CD4-positive, alpha-beta memory T cell (primary cell): ENCODE measurements around the gene DLX1. TPM values are rescaled to one million over a fixed set of nuclear protein-coding genes. Genes with fewer than 3 reads are reported as not detected.

ENCODE experiments used
- CTCF ChIA-PET: fragments of 350-600 bp; sonication (Branson Sonifier 250); formaldehyde crosslinking; loops from one replicate; lab custom pipeline; 2021; ENCODE audit warnings: inconsistent platforms; ENCODE audit not compliant: partially characterized antibody; lab: Charles Lee
- POLR2A ChIA-PET: fragments of 350-600 bp; sonication (Branson Sonifier 250); formaldehyde crosslinking; loops from one replicate; lab custom pipeline; 2021; ENCODE audit not compliant: partially characterized antibody; lab: Charles Lee
- DNase-seq, 5 donors: peaks; one replicate each; pipeline versions ENCODE4 v3.0.0 to v3.0.0-alpha.2; 2020 to 2022; ENCODE audit warnings: mixed read lengths in 1 of 5
- H3K27ac ChIP-seq: one replicate; pipeline ENCODE4 v1.7.0; 2013; ENCODE audit warnings: low read depth, low read length
- H3K27me3 ChIP-seq: 2 replicates; pipeline ENCODE4 v1.7.0; 2013; ENCODE audit warnings: mild to moderate bottlenecking, low read length, moderate library complexity; ENCODE audit not compliant: insufficient read depth
- H3K36me3 ChIP-seq: 2 replicates; pipeline ENCODE4 v1.7.0; 2013; ENCODE audit warnings: mild to moderate bottlenecking, low read length, moderate library complexity; ENCODE audit not compliant: insufficient read depth
- H3K4me1 ChIP-seq: 2 replicates; pipeline ENCODE4 v1.7.0; 2013; ENCODE audit warnings: mild to moderate bottlenecking, low read length, moderate library complexity; ENCODE audit not compliant: insufficient read depth
- H3K4me3 ChIP-seq, 2 donors: one replicate each; pipeline ENCODE4 v1.7.0; 2013; ENCODE audit warnings: low read length in 2 of 2, mild to moderate bottlenecking in 1 of 2
- H3K9me3 ChIP-seq, 2 donors: one replicate each; pipeline ENCODE4 v1.7.0; 2013; ENCODE audit warnings: low read length in 2 of 2, control low read depth in 1 of 2; ENCODE audit not compliant: control insufficient read depth in 1 of 2
- H3K27ac Mint-ChIP-seq, 7 donors: one replicate each; pipeline ENCODE4 v1.8.0; 2020 to 2021; ENCODE audit warnings: mixed read lengths in 7 of 7, mild to moderate bottlenecking in 6 of 7, inconsistent platforms in 3 of 7, moderate library complexity in 3 of 7
- H3K27me3 Mint-ChIP-seq, 2 donors: one replicate each; pipeline ENCODE4 v1.8.0; 2020 to 2021; ENCODE audit warnings: mixed read lengths in 2 of 2
- H3K36me3 Mint-ChIP-seq, 2 donors: one replicate each; pipeline ENCODE4 v1.8.0; 2020 to 2021; ENCODE audit warnings: mixed read lengths in 2 of 2, inconsistent platforms in 1 of 2, mild to moderate bottlenecking in 1 of 2
- H3K4me1 Mint-ChIP-seq, 4 donors: one replicate each; pipeline ENCODE4 v1.8.0; 2020 to 2021; ENCODE audit warnings: mixed read lengths in 4 of 4, mild to moderate bottlenecking in 1 of 4
- H3K4me3 Mint-ChIP-seq, 8 donors: one replicate each; pipeline ENCODE4 v1.8.0; 2020 to 2021; ENCODE audit warnings: mixed read lengths in 8 of 8, mild to moderate bottlenecking in 7 of 8, moderate library complexity in 6 of 8, inconsistent platforms in 3 of 8
- H3K9me3 Mint-ChIP-seq, 8 donors: one replicate each; pipeline ENCODE4 v1.8.0; 2020 to 2021; ENCODE audit warnings: mixed read lengths in 8 of 8, mild to moderate bottlenecking in 5 of 8, inconsistent platforms in 3 of 8, moderate library complexity in 1 of 8
- intact Hi-C: fragments of 100-400 bp; cut with micrococcal nuclease; formaldehyde crosslinking; loops from one replicate; pipeline ENCODE4 v1.15.1; 2023
- polyA plus RNA-seq, 2 donors: library from polyadenylated mRNA; unstranded; fragments of 300-500 nt; fragmentation: Illumina TruSeq; gene quantifications; one replicate each; pipeline ENCODE4 v1.2.3, GENCODE V29; 2021
- total RNA-seq, 2 experiments: library from RNA; stranded (reverse); gene quantifications; one replicate each; pipeline ENCODE4 v1.2.3, GENCODE V29; 2021

DLX1 gene
- total and polyA plus RNA-seq, 4 experiments from 2014 or later, result not detected

DNA sequence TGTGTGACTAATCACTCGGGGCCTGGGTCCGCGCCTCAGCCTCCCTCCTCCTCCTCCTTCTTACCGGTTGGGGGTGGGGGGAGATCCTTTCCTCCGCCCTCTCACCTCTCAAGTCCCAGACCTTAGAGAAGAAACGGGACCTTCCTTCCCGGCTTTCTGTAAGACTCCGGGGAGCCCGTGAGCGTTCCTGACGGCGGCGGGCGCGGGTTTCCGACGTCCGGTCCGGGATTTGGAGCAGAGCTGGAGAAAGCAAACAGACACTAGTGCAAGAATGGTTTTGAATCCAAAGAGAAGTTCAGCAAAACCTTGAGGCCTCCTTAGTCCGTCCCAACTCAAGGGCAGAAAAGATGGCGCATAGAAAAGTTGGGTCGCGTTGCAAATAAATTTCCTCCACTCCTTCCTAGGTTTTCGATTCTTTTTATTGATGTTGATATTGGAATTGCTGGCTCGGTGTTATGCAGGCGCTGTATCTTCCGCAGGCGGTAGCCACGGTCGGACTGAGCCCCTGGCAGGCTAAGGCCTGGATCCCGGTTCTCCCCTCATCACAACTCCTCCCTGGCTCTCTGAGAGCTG lies 2.0 kb downstream of the DLX1 start:
- Histone ChIP-seq H3K27ac (no peak overlapping the region), H3K27me3 (peaks cover 100% of the 10 kb centered on the region), H3K4me1 (peaks cover 65% of the 10 kb centered on the region), H3K4me3 (no peak overlapping the region), H3K36me3 (no peaks in the 10 kb centered on the region), H3K9me3 (no peaks in the 10 kb centered on the region)
- H3K9me3 Mint-ChIP-seq, result peaks cover 0 to 53% (median 15%) of the 10 kb centered on the region in 8 donors
- peak overlapping the region in 7 of 8 donors; percentile 20 to 89 (median 66) for H3K4me3 Mint-ChIP-seq
- POLR2A ChIA-PET, result interaction anchor here (1.4 to 14.0 kb wide), 2 partner anchors 14 to 400 kb away, joined by 3 to 186 read pairs; partner anchors contain the start of genes DLX2 and DYNC1I2
- peaks cover 76 to 83% of the 10 kb centered on the region in 2 donors for H3K27me3 Mint-ChIP-seq
- CTCF ChIA-PET, result interaction anchor here (0.9 to 1.7 kb wide), 3 partner anchors 10 to 30 kb away, joined by 3 to 5 read pairs (median 3); no protein-coding TSS in a partner anchor
- peak overlapping the region in 6 of 7 donors; percentile 25 to 99 (median 84) for H3K27ac Mint-ChIP-seq
- intact Hi-C loops, result loop anchor here (10.0 kb wide), 1 partner anchor 1262 kb away; no protein-coding TSS in a partner anchor
- H3K4me1 Mint-ChIP-seq, result peaks cover 28 to 81% (median 52%) of the 10 kb centered on the region in 4 donors
- no peak for DNase-seq
- peaks cover 0 to 15% of the 10 kb centered on the region in 2 donors for H3K36me3 Mint-ChIP-seq

GRCh38 chr2:172087780-172088244 lies 2.5 kb downstream of the DLX1 start:
- Histone ChIP-seq H3K4me3 (no peak overlapping the region), H3K27me3 (peaks cover 100% of the 10 kb centered on the region), H3K9me3 (no peaks in the 10 kb centered on the region), H3K27ac (no peak overlapping the region), H3K4me1 (peaks cover 60% of the 10 kb centered on the region), H3K36me3 (no peaks in the 10 kb centered on the region)
- H3K4me1 Mint-ChIP-seq, result peaks cover 28 to 77% (median 48%) of the 10 kb centered on the region in 4 donors
- intact Hi-C loops, result loop anchor here (10.0 kb wide), 1 partner anchor 1263 kb away; no protein-coding TSS in a partner anchor
- H3K9me3 Mint-ChIP-seq, result peaks cover 0 to 54% (median 15%) of the 10 kb centered on the region in 8 donors
- H3K27ac Mint-ChIP-seq, result peak overlapping the region in 6 of 7 donors; percentile 14 to 99 (median 89)
- DNase-seq, result peak in 3 of 5 donors; percentile 12 to 25 (median 23)
- CTCF ChIA-PET, result interaction anchor here (1.3 kb wide), 1 partner anchor 11 kb away, joined by 3 read pairs; no protein-coding TSS in a partner anchor
- POLR2A ChIA-PET, result interaction anchor here (1.4 to 14.0 kb wide), 2 partner anchors 13 to 400 kb away, joined by 3 to 186 read pairs; partner anchors contain the start of genes DLX2 and DYNC1I2
- peaks cover 75 to 83% of the 10 kb centered on the region in 2 donors for H3K27me3 Mint-ChIP-seq
- peaks cover 0 to 15% of the 10 kb centered on the region in 2 donors for H3K36me3 Mint-ChIP-seq
- H3K4me3 Mint-ChIP-seq, result peak overlapping the region; percentile 20 to 89 (median 60)

GRCh38 chr2:172088245-172089004 lies 3.1 kb downstream of the DLX1 start:
- POLR2A ChIA-PET, result interaction anchor here (1.4 to 14.0 kb wide), 2 partner anchors 13 to 401 kb away, joined by 3 to 186 read pairs; partner anchors contain the start of genes DLX2 and DYNC1I2

GRCh38 chr2:172089005-172089504 lies 3.7 kb downstream of the DLX1 start:
- H3K4me3 Mint-ChIP-seq, result peak overlapping the region in 2 of 8 donors; percentile 10 to 62

More at GRCh38 chr2:172088245-172089004, 3.1 kb downstream of the DLX1 start:
- Mint-ChIP-seq H3K27ac (peak overlapping the region in 5 of 7 donors; percentile 26 to 99 (median 92)), H3K9me3 (peaks cover 0 to 53% (median 17%) of the 10 kb centered on the region in 8 donors), H3K27me3 (peaks cover 76 to 84% of the 10 kb centered on the region in 2 donors), H3K4me3 (peak overlapping the region; percentile 18 to 89 (median 58)), H3K36me3 (peaks cover 0 to 15% of the 10 kb centered on the region in 2 donors), H3K4me1 (peaks cover 28 to 76% (median 44%) of the 10 kb centered on the region in 4 donors)
- Histone ChIP-seq H3K4me1 (peaks cover 57% of the 10 kb centered on the region), H3K27ac (no peak overlapping the region), H3K9me3 (no peaks in the 10 kb centered on the region), H3K4me3 (no peak overlapping the region), H3K27me3 (peaks cover 100% of the 10 kb centered on the region), H3K36me3 (no peaks in the 10 kb centered on the region)
- CTCF ChIA-PET, result interaction anchor here (1.3 kb wide), 1 partner anchor 11 kb away, joined by 3 read pairs; no protein-coding TSS in a partner anchor
- DNase-seq, result peak in 2 of 5 donors; percentile 6 to 26
- intact Hi-C loops, result loop anchor here (10.0 kb wide), 1 partner anchor 1264 kb away; no protein-coding TSS in a partner anchor

GRCh38 chr2:172089633-172090032 lies 4.3 kb downstream of the DLX1 start:
- no peaks in the 10 kb centered on the region for H3K36me3 ChIP-seq
- DNase-seq, result no peak
- POLR2A ChIA-PET, result interaction anchor here (14.0 kb wide), 1 partner anchor 11 kb away, joined by 186 read pairs; the partner anchor contains the start of gene DLX2
- intact Hi-C loops, result loop anchor here (10.0 kb wide), 1 partner anchor 1265 kb away; no protein-coding TSS in a partner anchor
- H3K9me3 Mint-ChIP-seq, result peaks cover 0 to 50% (median 19%) of the 10 kb centered on the region in 8 donors
- H3K27me3 ChIP-seq, result peaks cover 97% of the 10 kb centered on the region
- peaks cover 74 to 81% of the 10 kb centered on the region in 2 donors for H3K27me3 Mint-ChIP-seq
- H3K4me1 ChIP-seq, result peaks cover 57% of the 10 kb centered on the region
- H3K4me3 Mint-ChIP-seq, result peak overlapping the region in 3 of 8 donors; percentile 17 to 26 (median 25)
- H3K4me3 ChIP-seq, result no peak overlapping the region
- peak overlapping the region in 3 of 7 donors; percentile 84 to 99 (median 84) for H3K27ac Mint-ChIP-seq
- H3K36me3 Mint-ChIP-seq, result peaks cover 0 to 13% of the 10 kb centered on the region in 2 donors
- no peaks in the 10 kb centered on the region for H3K9me3 ChIP-seq
- CTCF ChIA-PET, result no interaction called here
- no peak overlapping the region for H3K27ac ChIP-seq
- H3K4me1 Mint-ChIP-seq, result peaks cover 23 to 73% (median 38%) of the 10 kb centered on the region in 4 donors

More at GRCh38 chr2:172089005-172089504, 3.7 kb downstream of the DLX1 start:
- H3K27ac ChIP-seq, result no peak overlapping the region
- no peak overlapping the region for H3K4me3 ChIP-seq
- Mint-ChIP-seq H3K27me3 (peaks cover 76 to 84% of the 10 kb centered on the region in 2 donors), H3K9me3 (peaks cover 0 to 51% (median 19%) of the 10 kb centered on the region in 8 donors), H3K27ac (peak overlapping the region in 5 of 7 donors; percentile 26 to 99 (median 92)), H3K4me1 (peaks cover 25 to 76% (median 41%) of the 10 kb centered on the region in 4 donors), H3K36me3 (peaks cover 0 to 15% of the 10 kb centered on the region in 2 donors)
- intact Hi-C loops, result loop anchor here (10.0 kb wide), 1 partner anchor 1264 kb away; no protein-coding TSS in a partner anchor
- H3K36me3 ChIP-seq, result no peaks in the 10 kb centered on the region
- peaks cover 100% of the 10 kb centered on the region for H3K27me3 ChIP-seq
- DNase-seq, result peak in 2 of 5 donors; percentile 8 to 20
- CTCF ChIA-PET, result no interaction called here
- no peaks in the 10 kb centered on the region for H3K9me3 ChIP-seq
- POLR2A ChIA-PET, result interaction anchor here (1.4 to 14.0 kb wide), 2 partner anchors 12 to 402 kb away, joined by 3 to 186 read pairs; partner anchors contain the start of genes DLX2 and DYNC1I2
- peaks cover 57% of the 10 kb centered on the region for H3K4me1 ChIP-seq
